GM21423 (cell line): ENCODE measurements around the gene DYNC1LI1.

Experiments
- ATAC-seq: cut with Tn5 transposase; IDR thresholded peaks from one replicate; pipeline ENCODE4 v1.9.1; 2021; ENCODE audit warnings: mild to moderate bottlenecking, moderate library complexity; ENCODE audit not compliant: unreplicated experiment

DYNC1LI1 gene

DNA sequence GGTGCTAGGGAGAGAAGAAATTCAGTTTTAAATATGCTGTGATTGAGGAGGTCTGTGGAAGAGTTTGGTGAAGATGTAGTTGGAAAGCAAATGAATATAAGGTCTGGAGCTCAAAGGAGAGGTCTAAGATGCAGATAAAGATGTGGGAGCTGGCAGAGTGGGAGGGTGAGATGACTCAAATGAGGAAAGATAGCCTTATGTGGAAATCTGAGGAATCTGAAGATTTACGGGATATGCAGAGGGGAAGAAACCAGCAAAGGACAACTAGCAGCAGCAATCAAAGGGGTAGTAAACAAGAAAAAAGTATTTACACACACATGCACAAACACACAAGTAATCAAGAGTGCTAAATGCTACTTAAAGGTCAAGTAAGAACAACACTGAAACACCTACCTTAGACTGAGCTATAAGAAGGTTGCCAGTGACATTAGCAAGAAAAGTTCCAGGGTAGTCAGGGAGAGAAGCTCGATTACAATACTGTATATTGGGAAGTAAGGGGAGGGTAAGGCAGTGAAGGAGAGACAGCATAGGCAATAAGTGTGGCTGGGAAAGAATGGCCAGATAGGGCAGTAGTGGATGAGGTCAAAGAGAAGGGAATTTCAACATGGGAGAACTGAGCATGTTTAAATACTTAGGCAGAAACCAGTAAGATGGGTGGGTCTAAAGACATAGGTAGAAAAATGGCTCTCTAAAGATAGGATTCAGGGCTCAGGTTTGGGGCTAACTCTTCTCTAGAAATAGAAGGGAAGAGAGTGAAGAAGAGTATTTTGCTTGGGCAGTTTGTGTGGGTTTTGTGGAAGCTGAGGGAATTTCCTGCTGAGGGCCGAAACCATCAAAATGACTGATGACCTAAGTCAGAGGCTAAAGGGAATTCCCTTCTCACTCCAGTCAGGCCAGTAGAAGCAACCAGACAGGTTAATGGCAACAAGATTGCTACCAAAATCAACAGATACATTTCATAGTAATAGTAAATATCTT, 76.9 kb downstream of the DYNC1LI1 start:
- ATAC-seq = peak; percentile 80

- ATAC-seq = no peak
These were observed 77.8 kb downstream of the DYNC1LI1 start for GRCh38 chr3:32492684-32493436.

- no peak for ATAC-seq
These were observed 82.1 kb downstream of the DYNC1LI1 start for GRCh38 chr3:32488474-32489008.

DNA sequence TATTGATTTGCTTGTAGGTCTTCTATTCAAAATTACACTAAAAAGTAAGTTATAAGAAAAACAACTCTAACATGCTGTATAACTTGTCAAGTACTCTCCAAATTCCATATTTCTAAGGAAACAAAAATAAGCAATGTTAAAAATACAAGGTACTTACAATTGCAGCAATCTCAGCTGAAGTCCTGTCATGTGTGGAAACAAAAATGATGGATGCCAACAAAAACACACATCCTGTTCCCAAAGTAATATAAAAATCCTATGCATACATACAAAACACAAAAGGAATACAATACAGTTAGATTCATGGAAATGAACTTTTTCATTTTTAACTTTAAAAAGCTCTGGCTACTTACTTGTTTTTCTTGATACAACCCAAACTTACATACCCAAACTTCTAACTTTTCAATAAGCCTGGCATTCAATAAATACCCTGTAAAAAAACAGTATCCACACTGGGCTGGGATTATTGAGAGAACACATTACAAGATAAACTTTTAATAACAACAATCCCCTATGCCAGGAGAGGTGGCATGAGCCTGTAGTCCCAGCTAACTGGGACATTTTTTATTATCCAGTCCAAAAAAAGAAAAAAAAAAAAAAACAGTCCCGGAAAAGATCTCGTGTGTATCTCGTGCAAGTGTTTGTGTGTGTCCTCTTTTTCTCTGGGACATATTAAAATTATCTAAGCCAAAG, 82.7 kb downstream of the DYNC1LI1 start:
- ATAC-seq = no peak

GRCh38 chr3:32484436-32484835, 86.2 kb downstream of the DYNC1LI1 start:
- no peak for ATAC-seq

GRCh38 chr3:32483772-32484171, 86.9 kb downstream of the DYNC1LI1 start:
- ATAC-seq = no peak

DNA sequence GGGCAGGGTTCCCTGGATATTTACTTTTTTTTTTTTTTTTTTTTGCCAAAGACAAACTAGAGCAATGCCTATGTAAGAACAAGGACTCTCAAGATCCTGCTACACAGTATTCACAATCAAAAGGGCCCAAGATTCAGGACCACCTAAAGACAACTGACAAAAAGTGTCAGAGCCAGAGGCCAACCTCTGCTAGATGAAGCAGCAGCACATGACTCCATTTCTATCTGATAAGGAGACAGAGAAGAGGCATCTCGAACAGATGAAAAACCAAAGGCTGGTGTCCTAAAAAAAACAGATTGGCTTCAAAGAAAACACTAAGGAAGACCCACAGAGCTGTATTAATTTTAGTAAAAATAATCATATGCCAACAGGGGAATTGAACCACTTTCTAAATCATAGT, 88.0 kb downstream of the DYNC1LI1 start:
- ATAC-seq = no peak

DNA sequence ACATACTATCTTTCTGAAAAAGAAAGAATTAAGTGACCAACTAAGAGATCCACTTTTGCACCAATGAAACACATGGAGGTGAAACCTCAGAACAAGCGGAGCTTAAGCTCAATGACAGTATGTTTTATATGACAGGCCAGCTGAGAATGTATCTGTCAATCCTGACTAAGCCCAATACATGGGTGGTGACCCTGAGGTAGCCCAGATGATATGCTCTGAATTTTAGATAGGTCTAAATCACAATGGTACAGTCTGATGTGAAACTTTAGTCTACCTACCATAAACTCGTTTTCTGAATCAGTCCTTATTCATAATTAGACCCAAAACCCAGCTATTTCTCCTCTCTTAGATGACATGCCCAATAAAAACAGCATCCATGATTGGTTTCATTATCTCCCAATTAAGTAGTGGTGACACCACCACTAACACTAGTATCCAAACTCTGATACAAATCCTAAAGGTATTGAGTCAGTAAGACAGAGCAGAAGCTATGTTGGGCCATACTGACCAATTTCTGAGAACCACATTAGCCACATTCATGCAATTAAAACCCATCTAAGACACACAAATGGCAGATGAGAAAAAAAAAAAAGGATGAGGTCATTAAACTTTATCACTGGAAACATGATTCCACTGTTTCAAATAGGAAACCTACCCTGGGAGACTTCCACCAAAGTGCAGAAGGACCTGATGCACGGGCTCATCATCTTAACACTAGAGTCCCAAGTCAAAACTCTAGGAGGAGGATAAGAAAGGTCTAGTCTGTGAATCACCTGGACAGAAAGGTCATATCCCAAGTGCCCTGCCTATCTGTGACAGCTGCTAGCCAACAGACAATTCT, 88.6 kb downstream of the DYNC1LI1 start:
- ATAC-seq = no peak

- ATAC-seq = no peak
These were observed 90.1 kb downstream of the DYNC1LI1 start for GRCh38 chr3:32480604-32481003.
